GM19328 (cell line): Measurements from ENCODE around the gene AGBL1.

Source experiments
- ATAC-seq: cut with Tn5 transposase; IDR thresholded peaks from one replicate; pipeline ENCODE4 v1.9.1; 2021; ENCODE audit warnings: mild to moderate bottlenecking, moderate library complexity; ENCODE audit not compliant: unreplicated experiment

The AGBL1 gene

DNA sequence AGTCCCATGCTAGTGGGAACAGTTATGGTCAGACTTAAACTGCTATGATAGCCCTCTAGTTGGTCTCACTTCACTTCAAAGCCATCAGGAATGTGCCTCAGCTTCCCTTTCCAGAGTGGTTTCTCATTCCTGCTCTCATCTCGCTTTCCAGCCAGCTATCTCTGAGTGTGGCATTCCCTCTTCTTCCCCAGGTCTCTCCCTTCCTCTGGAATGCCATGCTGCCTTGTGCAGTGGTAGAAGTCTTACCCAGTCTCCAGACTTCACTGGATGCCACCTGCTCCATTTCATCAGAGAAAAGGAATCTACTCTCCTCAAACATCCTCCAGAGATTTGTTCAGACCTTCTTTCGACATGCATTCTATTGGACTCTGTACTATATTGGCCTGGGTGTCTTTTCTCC is 83.0 kb downstream of the AGBL1 start:
- ATAC-seq: no peak

DNA sequence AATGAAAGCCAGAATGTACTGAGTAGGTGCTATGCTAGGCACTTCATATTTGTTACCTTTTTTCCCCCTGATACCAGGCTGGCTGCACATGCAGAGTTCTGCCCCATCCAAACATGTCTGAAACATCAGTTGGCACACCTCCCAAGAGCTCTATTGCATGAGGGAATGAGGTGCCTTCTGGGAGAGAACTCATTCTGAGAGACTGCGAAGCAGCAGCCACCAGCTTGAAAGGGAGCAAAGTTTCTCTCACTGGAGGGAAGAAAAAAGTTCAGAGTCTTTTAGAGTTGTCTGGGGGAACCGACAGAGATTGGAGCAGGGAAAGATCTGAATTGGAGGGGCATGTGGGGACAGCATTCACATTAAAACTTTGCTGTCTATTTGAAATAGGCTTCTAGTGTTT is 84.1 kb downstream of the AGBL1 start:
- no peak for ATAC-seq

DNA sequence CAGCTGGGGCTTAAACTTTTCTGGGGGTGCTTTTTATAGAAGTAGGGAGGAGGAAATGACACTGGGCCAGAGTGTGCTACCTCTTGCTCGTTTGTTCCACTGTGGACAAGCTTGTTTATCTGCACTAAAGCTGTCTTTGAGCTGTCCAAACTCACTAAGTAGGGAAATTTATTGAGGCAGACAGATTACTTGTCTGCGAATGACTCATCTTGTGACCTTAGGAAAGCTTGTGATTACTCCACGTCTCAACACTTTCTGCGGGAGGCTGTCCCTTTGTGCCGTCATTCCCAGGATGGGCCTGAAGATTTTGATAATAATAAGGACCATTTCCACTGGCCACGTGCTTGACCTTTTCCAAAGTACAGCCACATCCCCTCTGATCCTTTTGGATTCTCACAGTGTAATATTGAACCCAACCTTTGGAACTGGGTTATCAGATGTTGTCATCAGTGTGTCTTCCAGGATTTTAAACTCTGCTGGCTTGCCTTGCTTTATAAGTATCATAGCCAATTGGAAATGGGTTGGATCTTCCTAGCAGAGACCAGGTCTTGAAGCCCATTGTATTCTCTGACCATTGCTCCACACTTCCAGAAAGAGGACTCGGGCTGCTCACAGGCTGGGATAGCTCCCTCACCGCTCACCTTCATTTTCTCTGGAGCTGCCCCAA is 84.7 kb downstream of the AGBL1 start:
- no peak for ATAC-seq

DNA sequence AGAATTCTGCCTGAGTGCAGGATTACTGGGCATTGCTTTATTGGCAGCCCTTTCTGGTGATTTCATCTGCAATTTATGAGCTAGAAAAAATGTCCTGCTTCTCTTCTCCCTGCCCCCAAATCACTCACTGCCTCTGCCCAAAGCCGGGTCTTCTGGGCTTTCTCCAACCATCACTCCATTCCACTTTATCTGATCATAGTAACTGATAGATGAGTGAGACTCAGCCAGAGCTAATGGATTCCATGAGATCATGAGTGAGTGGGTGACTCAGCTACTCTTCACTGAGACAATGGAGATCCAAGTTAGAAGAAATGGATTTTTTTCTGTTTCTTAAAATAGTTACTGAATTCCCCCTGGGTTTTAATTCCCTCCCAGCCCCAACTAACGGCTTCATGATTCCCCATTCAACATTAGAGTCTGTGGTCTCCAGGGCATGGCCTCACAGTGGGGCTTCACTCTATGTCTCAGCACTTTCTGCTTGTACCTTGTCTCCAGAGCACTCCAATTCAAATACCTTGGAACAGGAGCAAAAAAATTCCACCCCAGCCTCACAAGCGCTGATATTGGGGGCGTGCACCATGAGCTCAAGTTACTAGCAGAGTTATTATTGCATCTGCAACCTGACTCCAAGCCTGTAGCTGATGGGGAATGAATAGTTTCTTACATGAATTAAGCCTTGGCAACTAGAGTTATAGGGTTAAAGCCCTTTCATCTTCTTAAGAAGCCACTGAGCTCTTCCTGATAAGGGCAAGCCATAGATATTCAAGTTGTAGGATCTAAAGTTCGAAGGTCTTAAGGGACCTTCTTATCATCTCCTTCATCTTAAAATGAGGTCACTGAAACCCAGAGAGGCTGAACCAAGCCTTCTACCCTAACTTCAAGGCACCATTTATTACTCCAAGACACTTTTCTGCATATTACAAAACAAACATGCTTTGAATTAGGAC is 85.9 kb downstream of the AGBL1 start:
- no peak for ATAC-seq

DNA sequence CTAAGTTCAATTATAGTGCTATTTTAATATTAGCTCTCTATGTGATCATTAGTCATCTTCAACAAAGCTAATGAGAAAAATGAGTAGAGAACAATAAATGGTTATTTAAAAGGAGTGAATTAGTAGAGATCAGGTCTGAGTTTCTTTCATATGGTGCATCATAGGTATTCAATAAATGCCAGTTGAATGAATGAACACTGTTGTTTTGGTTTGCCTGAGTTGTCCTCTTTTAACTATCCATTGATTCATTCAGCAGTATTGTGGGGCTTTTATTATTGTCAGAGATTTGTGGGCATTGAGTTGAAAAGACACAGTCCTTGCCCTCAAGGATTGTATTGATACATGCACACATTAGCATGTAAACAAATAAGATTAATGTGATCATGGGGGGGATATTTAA is 88.2 kb downstream of the AGBL1 start:
- ATAC-seq: no peak

DNA sequence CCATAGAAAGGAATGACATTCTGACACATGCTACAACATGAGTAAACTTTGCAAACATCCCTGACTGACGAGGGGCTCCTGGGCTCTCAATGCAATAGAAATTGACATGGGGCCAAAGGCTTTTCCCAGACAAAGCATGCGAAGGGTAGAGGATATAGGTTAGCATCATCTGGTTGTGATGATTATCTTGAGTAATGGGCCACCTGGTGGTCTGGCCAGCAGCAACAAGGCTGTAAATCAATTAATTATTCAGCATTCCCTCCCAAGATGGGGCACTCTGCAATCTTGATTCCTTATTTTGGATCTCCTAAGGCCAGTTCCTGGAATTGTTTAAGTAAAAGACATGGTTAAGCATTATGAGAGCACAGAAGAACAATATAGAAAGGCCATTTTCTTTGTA is 99.2 kb downstream of the AGBL1 start:
- ATAC-seq: no peak

DNA sequence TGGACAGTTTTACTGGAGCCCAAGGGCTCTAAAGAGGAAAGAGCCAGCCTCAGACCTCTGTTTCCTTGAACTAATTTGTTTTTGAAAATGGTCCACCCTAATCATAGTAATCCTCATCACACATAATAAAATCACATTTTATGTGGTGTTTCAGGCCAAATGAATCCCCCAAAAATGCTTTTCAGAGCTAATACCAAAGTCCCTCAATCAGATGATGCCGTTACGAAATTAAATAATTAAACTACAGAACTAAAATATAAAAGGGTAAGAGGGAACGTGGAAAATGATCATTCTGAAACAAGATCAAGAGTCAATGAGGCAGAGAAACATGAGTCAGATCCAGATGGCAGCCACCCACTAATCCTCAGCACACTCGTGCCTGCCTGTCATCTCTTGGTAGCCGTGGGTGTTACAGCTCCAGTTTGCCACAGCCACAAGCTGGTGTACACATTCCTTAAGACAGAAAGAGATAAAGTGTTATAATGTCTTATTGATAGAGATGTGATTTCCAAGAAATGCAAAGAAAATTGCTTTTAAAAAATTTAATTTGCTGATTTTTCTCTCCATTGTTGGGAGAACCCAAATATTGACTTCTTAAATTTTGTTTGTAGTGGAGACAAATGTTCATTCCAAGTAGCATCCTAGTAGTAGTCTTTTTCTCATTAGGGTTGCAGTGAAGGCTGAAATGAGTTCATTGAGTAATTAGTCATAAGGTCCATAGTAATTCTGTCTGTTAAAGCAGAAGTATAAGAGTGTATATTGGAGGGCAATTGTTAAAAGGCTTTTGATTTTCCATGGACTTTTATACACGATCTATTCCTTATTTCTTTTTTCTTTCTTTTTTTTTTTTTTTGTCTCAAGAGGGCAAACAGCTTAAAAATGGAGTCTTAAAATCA is 104.2 kb downstream of the AGBL1 start:
- no peak for ATAC-seq

DNA sequence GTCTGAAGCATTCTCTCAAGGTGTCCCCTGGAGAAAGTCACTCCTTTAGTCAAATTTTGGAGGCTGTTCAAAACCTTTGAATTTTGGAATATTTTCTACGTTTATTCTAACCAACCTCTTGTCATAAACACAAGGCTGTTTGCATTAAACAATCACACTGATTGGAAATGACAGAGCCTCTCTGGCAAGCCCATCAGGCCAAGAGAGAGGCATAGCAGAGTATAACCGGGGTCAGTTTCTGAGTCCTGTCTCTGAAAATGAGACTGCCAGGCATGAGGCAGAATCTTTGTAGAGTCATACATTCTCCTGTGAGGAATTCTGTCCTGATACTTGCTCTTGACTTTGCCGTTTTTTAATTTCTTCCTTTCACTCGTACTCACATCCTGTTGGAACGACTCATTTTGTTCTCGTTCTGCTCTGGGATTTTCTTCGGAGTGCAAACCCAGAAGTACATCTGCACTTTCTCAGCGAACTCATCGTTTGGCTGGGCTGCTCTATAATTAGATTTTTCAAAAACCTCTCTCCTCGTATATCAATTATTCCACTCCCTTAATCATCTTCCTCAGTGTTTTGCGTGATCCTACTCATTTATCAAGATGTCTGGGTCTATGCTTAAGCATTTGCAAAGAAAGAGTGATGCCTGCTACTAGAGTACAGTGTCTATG is 114.2 kb downstream of the AGBL1 start:
- no peak for ATAC-seq

DNA sequence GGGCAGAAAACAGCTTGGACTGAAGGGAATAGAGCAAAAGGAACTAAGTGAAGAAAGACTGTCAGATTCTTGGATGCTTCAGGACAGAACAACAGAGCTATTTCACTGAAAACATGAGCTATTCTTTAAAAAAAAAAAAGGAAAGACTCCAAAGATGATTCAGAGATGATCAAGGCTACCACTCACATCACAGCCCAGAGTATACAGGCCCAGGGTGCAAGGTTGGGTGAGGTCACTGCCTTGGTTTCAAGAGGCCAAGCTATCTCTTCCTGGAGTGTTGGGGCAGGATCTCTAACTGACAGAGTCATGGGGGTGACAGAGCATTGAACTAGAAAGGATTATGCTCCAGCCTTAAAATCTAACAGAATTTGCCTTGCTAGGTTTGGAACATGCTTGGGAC is 118.1 kb downstream of the AGBL1 start:
- ATAC-seq: no peak

DNA sequence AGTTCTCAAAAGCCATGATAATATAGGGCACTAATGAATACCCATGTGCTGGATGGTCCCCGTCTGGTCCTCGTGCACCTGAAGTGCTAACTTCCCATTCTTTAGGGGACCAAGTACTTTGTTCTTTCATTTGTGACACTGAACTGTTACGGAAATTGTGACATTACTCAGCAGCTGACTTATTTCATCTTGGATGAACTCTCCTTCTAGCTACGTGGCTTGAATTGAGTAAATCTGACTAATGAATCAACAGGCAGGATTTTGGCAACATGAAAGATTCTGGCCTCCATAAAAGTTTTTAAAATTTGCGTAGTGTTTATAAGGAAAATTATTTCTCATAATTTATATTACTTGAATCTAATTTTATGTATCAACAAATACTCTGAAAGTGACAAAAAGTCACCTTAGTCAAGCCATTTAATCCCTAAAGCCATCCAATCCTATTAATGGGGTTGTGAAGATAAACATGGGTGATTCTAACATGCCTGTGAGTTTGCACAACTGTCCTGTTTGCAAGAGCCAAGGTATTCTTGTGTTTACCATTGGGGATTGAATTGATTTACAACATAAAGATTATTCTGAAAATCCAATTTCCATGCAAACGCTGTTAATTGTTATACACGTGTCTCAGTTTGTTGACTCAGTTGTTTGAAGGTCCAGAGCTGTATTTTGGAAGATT is 119.9 kb downstream of the AGBL1 start:
- ATAC-seq: no peak

DNA sequence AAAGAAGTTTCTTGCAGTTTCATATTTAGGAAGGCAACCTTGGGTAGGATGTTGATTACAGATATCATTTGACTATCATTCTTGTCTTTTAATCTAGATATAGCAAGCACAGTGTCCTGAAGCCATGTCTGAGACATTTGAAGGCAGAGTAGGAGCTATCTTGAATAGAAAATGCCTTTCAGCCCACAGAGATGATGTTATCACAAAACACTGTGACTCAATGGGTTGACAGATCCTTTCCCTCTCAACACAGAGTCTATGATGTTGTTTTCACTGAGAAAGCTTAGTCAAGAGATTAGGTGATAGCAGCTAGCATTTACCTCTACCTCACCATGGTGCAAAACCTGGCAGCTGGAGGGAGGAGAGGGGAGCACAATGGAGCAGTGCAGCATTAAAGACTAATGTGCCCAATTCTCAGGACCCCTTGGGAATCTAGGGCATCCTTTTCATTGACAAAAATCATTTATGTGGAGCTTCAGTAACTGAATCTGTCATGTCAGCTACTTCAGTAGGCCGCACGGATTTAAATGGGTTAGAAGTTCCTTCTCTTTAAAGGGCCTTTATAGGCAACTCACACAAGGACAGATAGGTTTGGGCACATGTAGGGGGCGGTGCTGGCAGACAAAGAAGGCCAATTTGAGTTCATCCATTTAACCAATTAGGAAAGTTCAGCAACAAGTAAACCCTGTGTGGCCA is 121.8 kb downstream of the AGBL1 start:
- no peak for ATAC-seq

DNA sequence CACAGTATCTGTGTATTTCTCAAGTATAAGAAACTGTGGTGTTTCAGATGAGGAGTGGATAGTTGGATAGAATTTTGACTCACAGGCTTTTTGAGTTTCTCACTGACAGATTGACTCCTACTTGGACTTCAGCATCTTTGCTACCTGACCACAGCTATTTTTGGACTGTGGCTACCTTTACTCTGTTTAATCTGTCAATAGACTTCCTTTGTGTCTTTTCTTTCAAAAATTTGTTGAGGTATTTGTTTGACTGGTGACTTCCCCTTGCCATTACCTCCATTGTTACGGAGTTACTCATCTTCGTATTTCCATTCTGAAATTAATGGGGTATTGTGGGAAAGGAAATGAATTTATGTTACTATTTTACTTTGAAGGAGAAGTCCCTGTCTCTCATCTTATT is 123.8 kb downstream of the AGBL1 start:
- no peak for ATAC-seq

DNA sequence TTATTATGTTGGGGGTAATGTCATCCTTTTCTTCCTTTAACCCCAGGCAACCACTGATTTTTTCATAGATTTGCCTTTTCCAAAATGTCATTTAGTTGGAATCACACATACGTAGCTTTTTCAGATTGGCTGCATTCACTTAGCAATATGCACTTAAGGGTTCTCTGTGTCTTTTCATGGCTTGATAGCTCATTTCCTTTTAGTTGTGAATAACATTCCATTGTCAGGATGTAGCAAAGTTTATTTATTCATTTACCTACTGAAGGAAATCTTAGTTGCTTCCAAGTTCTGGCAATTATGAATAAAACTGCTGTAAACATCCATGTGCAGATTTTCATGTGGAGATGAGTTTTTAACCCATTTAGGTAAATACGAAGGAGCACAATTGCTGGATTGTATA is 125.4 kb downstream of the AGBL1 start:
- no peak for ATAC-seq

DNA sequence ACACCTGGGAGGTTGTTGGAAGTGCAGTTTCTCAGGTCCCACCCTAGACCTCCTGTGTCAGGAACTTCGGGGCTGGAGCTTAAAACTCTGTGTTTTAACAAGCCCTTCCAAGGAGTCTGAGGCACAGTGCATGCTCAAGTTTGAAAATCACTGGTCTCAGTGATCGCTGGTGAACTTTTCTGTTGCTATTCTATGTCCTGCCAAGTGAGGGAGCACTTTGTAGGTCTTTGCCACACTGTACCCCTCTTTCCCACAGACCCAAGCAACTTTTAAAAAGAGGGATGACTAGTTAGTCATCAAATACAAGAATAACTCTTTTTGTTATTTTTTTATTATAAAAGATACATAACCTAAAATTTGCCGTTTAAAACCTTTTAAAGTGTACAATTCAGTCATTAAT is 133.7 kb downstream of the AGBL1 start:
- no peak for ATAC-seq

DNA sequence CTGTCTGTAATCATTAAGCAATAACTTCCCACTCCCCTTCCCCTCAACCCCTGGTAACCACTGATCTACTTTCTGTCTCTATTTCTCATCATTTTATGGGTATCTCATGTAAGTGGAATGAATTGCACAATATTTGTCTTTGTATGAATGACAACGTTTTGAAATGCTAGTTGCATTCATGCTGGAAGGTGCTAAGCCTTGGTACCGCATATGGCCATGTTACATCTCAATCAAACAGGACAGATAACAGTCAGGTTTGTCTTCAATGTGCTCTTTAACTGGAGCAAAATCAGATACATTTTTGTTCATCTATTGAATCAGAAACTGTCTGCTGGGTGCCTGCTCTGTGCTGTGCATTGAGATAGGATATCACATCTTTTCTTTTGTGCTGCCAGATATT is 134.2 kb downstream of the AGBL1 start:
- ATAC-seq: no peak

DNA sequence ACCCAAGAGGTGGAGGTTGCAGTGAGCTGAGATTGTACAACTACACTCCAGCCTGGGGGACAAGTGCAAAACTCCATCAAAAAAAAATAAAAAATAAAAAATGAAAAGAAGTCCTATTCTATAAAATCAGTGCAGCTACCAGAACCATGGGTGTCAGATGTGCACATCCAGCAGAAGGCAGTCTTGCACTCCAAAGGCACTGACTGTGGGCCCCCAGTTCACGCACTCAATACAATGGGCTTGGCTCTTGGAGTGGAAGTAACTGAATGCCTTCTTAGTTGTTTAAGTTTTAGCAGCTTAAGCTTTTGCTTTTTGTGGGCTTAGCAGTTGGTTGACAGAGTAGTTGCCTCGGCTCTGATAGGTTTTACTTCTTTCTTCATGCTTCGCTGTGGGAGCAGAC is 141.4 kb downstream of the AGBL1 start:
- ATAC-seq: no peak

DNA sequence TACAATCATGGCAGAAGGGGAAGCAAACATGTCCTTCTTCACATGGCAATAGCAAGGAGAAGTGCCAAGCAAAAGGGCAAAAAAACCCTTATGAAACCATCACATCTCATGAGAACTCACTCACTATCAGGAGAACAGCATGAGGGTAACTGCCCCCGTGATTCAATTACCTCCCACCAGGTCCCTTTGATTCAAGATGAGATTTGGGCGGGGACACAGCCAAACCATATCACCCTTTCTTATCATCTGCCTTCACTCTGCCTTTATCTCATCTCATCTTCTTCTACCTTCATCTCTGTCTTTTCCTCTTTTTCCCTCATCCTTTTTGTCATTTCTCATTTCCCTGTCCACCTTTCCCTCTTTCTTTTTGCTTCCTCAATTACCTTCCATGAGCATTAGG is 149.6 kb downstream of the AGBL1 start:
- no peak for ATAC-seq

DNA sequence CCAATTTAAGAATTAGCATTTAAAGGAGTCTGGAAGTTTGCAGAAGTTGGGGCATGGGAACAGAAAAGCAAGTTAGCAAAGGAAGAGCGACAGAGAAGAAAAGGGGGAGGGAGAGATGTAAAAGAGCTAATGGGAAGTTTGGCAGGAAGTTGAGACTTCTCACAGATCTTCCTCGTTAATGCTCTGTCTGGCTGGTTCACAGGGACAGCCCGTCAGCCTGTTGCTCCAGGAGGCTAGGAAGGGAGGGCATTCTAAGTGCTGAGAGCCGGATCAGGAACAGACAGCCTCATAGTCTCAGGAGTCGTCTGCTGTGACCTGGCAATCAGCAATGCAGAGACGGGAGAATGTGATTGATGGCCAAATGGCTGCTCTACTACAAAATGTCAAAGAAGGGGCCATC is 150.3 kb downstream of the AGBL1 start:
- no peak for ATAC-seq

DNA sequence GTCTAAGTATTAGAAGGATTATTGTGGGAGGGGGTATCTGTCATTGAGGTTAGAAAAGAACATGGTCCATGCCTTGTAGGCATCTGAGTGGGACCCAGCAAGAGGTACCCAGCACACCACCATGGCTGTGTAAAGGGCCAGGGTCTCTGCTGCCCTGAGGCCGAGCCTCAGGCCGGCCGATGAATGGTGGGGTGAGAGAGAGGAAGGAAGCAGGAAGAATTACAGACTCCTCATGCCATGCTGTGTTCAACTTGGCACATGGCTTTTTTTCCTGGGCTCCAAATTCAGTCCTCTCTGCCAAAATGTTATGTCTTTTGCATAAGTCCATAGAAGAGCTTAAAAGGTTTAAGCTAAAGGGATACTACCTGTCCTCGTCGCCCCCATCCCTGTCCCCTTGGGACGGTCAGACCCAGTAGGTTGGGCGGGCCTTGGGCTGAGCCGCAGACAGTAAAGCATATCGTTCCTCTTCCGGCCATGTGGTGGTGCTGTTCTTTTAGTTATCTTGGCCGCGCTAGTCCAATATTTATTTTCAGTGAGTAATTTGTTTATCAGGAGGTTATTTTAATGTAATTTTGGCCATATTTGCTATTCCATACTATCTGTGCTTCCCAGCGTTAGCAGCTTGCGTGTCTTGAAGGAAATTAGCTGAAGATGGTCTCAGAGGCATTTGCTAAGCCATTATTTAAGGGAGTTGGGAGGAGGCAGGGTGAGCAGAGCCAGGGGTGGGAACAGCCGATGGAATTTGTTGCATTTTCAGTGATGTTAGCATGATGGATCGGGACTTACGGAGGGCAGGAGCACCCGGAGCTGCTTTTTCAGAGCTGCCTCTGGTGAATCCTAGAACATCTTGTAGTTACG is 152.4 kb downstream of the AGBL1 start:
- no peak for ATAC-seq
